ENCODE results near the gene PRKCZ.

GRCh38 chr1:2041305-2041704, 8.9 kb upstream of the PRKCZ start:
- TF ChIP-seq CTCF (IDR thresholded peaks at IDR 0.05; ENCODE audit: insufficient read depth, low read depth, low read length) (no peak), EZH2 (IDR thresholded peaks at IDR 0.05; ENCODE audit: insufficient read depth, low read length) (no peak)

Data from astrocyte (in vitro differentiated cells and primary cell).